K562 (cell line): Measurements from ENCODE around the gene PHLDB3. TPM values are rescaled to one million over a fixed set of nuclear protein-coding genes. Genes with fewer than 3 reads are reported as not detected.

Experiments used
- ARHGAP35 ChIP-seq: fragments of 450-650 bp; IDR thresholded peaks from 2 replicates; pipeline ENCODE4 v1.6.1; 2018; ENCODE audit not compliant: partially characterized antibody
- CBFA2T3 ChIP-seq: fragments of 450-650 bp; IDR thresholded peaks from 2 replicates; pipeline ENCODE4 v1.6.1; 2017
- CEBPB ChIP-seq: fragments of 450-650 bp; IDR thresholded peaks from 2 replicates; pipeline ENCODE4 v1.6.1; 2016; ENCODE audit warnings: missing genetic modification characterization, missing compliant biosample characterization
- CTCFL ChIP-seq: IDR thresholded peaks from 2 replicates; pipeline ENCODE4 v1.6.1; 2011; ENCODE audit warnings: borderline replicate concordance, low read depth, mild to moderate bottlenecking, moderate library complexity, low read length; ENCODE audit not compliant: insufficient read depth, poor library complexity, severe bottlenecking
- DIDO1 ChIP-seq: fragments of 450-650 bp; IDR thresholded peaks from 2 replicates; pipeline ENCODE4 v1.6.1; 2016; ENCODE audit warnings: low read depth, missing biosample characterization, missing genetic modification characterization
- ERF ChIP-seq: fragments of 450-650 bp; formaldehyde crosslinking; IDR thresholded peaks from 2 replicates; pipeline ENCODE4 v1.4.0; 2020; ENCODE audit warnings: mild to moderate bottlenecking, mixed read lengths
- GTF2A2 ChIP-seq: IDR thresholded peaks from 2 replicates; pipeline ENCODE4 v1.6.1; 2016; ENCODE audit warnings: mild to moderate bottlenecking, missing genetic modification characterization, missing compliant biosample characterization
- HDAC2 ChIP-seq: fragments of 450-650 bp; IDR thresholded peaks from 2 replicates; pipeline ENCODE4 v1.6.1; 2016; ENCODE audit warnings: mild to moderate bottlenecking
- HNRNPUL1 ChIP-seq: fragments of 200-400 bp; formaldehyde crosslinking; IDR thresholded peaks from 2 replicates; pipeline ENCODE4 v1.6.1; 2017; ENCODE audit warnings: low read length
- LARP7 ChIP-seq: fragments of 450-650 bp; IDR thresholded peaks from 2 replicates; pipeline ENCODE4 v1.6.1; 2016
- MAFG ChIP-seq: fragments of 450-650 bp; conservative IDR thresholded peaks from 2 replicates; pipeline ENCODE4 v1.6.1; 2016; ENCODE audit warnings: missing genetic modification characterization, missing compliant biosample characterization
- MCM7 ChIP-seq, 2 experiments: fragments of 450-650 bp; IDR thresholded peaks; 2 replicates each; pipeline ENCODE4 v1.6.1; 2016 to 2018
- MTA1 ChIP-seq: fragments of 450-650 bp; IDR thresholded peaks from 2 replicates; pipeline ENCODE4 v1.6.1; 2017; ENCODE audit warnings: borderline replicate concordance
- NFE2L1 ChIP-seq: fragments of 450-650 bp; IDR thresholded peaks from 2 replicates; pipeline ENCODE4 v1.6.1; 2016; ENCODE audit warnings: missing genetic modification characterization, low read depth, mild to moderate bottlenecking, missing compliant biosample characterization, moderate library complexity, borderline replicate concordance
- RBM34 ChIP-seq: fragments of 200-400 bp; formaldehyde crosslinking; IDR thresholded peaks from 2 replicates; pipeline ENCODE4 v1.6.1; 2018; ENCODE audit warnings: low read length, borderline replicate concordance; ENCODE audit not compliant: insufficient read depth
- RUNX1 ChIP-seq: sonication (generic); IDR thresholded peaks from 2 replicates; pipeline ENCODE4 v1.6.1; 2016; ENCODE audit warnings: antibody characterized with exemption, low read depth
- STAT6 ChIP-seq: sonication (generic); formaldehyde crosslinking; IDR thresholded peaks from 2 replicates; pipeline ENCODE4 v1.8.1; 2023; ENCODE audit warnings: mild to moderate bottlenecking, missing genetic modification reagents
- TOE1 ChIP-seq, 2 experiments: fragments of 450-650 bp in 1 of 2; sonication (generic) in 1 of 2; formaldehyde crosslinking in 1 of 2; IDR thresholded peaks; 2 replicates each; pipeline versions ENCODE4 v1.7.1 to v1.8.0; 2016 to 2022; ENCODE audit warnings: borderline replicate concordance in 2 of 2, mild to moderate bottlenecking in 2 of 2, antibody characterized with exemption in 1 of 2, inconsistent platforms in 1 of 2, low read depth in 1 of 2, missing genetic modification reagents in 1 of 2, moderate library complexity in 1 of 2
- ZBED1 ChIP-seq: IDR thresholded peaks from 2 replicates; pipeline ENCODE4 v1.6.1; 2014
- ZNF232 ChIP-seq: sonication (generic); formaldehyde crosslinking; IDR thresholded peaks from 2 replicates; pipeline ENCODE4 v1.8.0; 2022; ENCODE audit warnings: mild to moderate bottlenecking, missing genetic modification reagents
- ZNF696 ChIP-seq: fragments of 250-450 bp; sonication (Bioruptor Pico); conservative IDR thresholded peaks from 2 replicates; pipeline ENCODE4 v1.4.0; 2020; ENCODE audit warnings: mild to moderate bottlenecking, moderate library complexity
- polyA plus RNA-seq, 8 experiments: library from polyadenylated mRNA; depleted of rRNA in 4 of 8; stranded (reverse) in 5 of 8; unstranded in 3 of 8; fragments of >200 nt; fragmentation: Nextera tagmentation in 2 of 8; fragmentation: Illumina TruSeq in 1 of 8; extraction: Ambion mirVana in 2 of 8; extraction: Trizol in 1 of 8; gene quantifications; 2 replicates each; pipeline versions ENCODE4 v1.2.1 to v1.2.3, GENCODE V29; 2011 to 2014; ENCODE audit warnings: inconsistent platforms in 1 of 8, missing spikeins in 1 of 8
- total RNA-seq, 7 experiments: library from RNA; depleted of rRNA in 6 of 7; stranded (reverse); fragments of >200 nt in 6 of 7; fragmentation: Illumina TruSeq in 2 of 7; extraction: Trizol in 2 of 7; gene quantifications; 2 replicates each; pipeline versions ENCODE4 v1.2.1 to v1.2.3, GENCODE V29; 2011 to 2021; ENCODE audit warnings: low replicate concordance in 1 of 7
- TF ChIP-seq, protein P1 (sequence below): fragments of 450-650 bp; IDR thresholded peaks from 2 replicates; pipeline ENCODE4 v1.6.1; 2016; ENCODE audit warnings: mild to moderate bottlenecking

The PHLDB3 gene
- total and polyA plus RNA-seq, 9 of the 15 experiments (the other 6 are each of a cell fraction or from before 2014, with no cell fraction given), result 0.04 to 23.5 (median 3.9) TPM

GRCh38 chr19:43533546-43534304, 29.2 kb upstream of the PHLDB3 start (continued):
- TF ChIP-seq STAT6 (CRISPR knock-in tag) (no peak), MTA1 (no peak), HDAC2 (peak; percentile 15; the same call in 1 of the 2 replicates), ZNF696 (no peak), CTCFL (no peak), ERF (no peak), LARP7 (no peak), RUNX1 (no peak), HNRNPUL1 (no peak), RBM34 (no peak), MAFG (tag) (no peak), ARHGAP35 (no peak), DIDO1 (no peak), NFE2L1 (tag) (no peak), ZNF232 (CRISPR knock-in tag) (no peak), CBFA2T3 (no peak), ZBED1 (no peak), MCM7 (IDR thresholded peaks at IDR 0.05) (no peak), CEBPB (tag) (peak; percentile 87), TOE1 (IDR thresholded peaks at IDR 0.05; ENCODE audit: borderline replicate concordance) (no peak), TOE1 (CRISPR knock-in tag; IDR thresholded peaks at IDR 0.05; ENCODE audit: borderline replicate concordance, low read depth) (no peak), GTF2A2 (tag) (no peak)
- TF ChIP-seq, protein P1, sequence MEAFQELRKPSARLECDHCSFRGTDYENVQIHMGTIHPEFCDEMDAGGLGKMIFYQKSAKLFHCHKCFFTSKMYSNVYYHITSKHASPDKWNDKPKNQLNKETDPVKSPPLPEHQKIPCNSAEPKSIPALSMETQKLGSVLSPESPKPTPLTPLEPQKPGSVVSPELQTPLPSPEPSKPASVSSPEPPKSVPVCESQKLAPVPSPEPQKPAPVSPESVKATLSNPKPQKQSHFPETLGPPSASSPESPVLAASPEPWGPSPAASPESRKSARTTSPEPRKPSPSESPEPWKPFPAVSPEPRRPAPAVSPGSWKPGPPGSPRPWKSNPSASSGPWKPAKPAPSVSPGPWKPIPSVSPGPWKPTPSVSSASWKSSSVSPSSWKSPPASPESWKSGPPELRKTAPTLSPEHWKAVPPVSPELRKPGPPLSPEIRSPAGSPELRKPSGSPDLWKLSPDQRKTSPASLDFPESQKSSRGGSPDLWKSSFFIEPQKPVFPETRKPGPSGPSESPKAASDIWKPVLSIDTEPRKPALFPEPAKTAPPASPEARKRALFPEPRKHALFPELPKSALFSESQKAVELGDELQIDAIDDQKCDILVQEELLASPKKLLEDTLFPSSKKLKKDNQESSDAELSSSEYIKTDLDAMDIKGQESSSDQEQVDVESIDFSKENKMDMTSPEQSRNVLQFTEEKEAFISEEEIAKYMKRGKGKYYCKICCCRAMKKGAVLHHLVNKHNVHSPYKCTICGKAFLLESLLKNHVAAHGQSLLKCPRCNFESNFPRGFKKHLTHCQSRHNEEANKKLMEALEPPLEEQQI, result no peak
